ENCODE data around the gene B3GNT4.
"Not testable (repeated sequence)": the region's sequence is repeated elsewhere in the genome, so short reads cannot be mapped to it uniquely, and the experiment has no call there.

The B3GNT4 gene

DNA sequence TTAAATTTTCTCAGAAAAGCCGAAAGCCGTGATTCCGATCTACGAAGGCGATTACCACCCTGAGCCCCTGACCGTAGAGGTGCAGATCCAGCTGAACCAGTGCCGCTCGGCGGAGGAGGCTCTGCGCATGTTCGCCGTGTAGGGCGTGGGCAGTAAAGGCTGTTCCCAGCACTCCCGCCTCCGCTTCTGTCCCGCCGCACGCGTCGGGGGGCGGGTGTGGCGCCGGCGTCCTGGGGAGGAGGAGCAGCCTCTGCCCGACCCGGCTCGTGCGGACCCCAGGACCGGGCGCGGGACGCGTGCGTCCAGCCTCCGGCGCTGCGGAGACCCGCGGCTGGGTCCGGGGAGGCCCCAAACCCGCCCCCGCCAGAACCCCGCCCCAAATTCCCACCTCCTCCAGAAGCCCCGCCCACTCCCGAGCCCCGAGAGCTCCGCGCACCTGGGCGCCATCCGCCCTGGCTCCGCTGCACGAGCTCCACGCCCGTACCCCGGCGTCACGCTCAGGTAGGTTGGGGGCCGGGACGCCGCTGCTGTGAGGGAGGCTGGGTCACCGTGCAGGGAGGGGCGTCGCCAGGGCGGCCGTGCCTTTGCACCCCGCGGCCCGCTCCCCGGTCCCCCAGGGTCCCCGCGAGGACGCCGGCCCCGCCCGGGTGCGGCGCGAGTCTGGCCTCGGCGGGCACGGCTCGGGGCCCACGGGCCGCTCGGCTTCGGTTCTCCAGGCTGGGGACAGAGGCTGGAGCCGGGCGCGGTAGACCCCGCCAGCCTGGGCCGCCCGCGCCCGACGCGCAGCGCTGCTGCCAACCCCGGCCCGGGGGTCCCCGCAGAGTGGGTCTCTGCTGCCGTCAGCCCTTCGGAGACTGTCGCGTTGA is at the start of gene B3GNT4:
B3GNT4 (plus strand) TSS at position 409 of the 866 bp plus-strand sequence. CDS start 910 bp downstream, outside the sequence.
- peak; percentile 62 for DNase-seq

DNA sequence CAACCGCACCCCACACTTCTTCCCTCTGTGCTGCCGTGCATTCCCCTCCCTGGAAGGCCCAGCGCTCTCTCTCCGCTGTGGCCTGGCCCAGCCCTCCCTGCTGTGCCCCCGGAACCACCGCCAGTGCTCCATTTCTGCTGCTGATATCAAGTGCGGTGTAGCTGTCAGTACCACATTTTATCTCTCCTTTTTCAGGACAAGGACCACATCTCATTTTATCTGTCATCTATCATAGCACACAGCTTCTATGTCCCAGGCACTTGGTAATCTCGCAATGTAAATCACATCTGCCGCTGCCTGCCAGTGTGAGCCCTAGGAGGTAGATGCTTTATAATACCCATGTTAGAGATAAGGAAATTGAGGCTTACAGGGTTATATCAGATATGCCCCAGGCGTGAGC is 47.8 kb upstream of the B3GNT4 start:
- DNase-seq = no peak

DNA sequence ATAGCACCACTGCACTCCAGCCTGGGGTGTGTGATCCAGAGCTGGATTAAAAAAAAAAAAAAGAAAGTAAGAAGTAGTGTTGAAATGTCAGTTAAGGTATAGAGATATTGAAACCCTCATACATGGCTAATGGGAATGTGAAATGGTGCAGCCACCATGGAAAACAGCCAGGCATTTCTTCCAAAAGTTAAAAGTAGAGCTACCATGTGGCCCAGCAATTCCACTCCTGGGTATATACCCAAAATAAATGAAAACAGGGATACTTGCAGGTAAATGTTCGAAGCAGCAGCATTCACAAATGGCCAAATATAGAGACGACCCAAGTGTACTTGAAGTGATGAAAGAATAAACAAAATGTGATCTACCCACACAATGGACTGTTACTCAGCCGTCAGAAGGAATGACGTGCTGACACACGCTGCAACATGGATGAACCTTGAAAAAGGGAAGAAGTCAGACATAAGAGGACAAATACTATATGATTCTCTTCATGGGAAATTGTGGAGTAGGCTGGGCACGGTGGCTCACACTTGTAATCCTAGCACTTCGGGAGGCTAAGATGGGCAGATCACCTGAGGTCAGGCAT is 44.7 kb upstream of the B3GNT4 start:
- DNase-seq = no peak

DNA sequence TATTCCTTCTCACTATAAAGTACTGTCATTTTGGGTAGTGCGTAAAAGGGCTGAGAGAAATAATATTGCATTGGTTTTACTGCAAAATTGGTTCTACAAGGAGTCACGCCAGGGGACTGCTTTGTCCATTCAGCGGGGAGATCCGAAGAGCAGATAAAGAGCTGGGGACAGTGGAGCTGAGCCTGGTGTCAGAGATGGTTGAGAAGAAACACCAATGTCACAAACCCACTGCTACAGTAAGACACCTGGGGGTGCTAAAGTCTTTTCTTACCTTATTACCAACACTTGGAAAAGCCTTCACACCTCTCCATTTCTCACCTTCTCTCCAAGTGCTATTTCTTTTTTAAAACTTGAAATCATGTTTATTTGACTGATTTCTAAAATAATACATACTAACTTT is 43.6 kb upstream of the B3GNT4 start:
- DNase-seq = no peak

DNA sequence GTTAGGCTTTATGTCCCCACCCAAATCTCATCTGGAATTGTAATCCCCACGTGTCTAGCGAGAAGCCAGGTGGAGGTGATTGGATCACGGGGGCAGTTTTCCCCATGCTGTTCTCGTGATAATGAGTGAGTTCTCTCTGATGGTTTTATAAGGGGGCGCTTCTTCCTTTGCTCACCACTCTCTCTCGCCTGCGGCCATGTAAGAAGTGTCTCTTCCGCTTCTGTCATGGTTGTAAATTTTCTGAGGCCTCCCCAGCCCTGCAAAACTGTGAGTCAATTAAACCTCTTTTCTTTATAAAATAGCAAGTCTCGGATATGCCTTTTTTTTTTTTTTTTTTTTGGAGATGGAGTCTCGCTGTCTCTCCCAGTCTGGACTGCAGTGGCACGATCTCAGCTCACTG is 42.7 kb upstream of the B3GNT4 start:
- DNase-seq = no peak

DNA sequence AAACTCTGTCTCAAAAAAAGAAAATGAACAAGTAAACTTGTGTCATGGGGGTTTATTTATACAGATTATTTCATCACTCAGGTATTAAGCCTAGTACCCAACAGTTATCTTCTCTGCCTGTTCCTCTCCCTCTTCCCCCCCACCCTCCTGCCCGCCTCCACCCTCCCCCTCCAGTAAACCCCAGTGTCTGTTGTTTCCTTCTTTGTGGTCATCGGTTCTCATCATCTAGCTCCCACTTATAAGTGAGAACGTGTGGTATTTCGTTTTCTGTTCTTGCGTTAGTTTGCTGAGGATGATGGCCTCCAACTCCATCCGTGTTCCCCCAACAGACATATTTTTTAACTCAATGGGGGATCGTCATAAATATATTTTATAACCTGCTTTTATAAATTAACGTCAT is 41.8 kb upstream of the B3GNT4 start:
- DNase-seq = peak; percentile 59

DNA sequence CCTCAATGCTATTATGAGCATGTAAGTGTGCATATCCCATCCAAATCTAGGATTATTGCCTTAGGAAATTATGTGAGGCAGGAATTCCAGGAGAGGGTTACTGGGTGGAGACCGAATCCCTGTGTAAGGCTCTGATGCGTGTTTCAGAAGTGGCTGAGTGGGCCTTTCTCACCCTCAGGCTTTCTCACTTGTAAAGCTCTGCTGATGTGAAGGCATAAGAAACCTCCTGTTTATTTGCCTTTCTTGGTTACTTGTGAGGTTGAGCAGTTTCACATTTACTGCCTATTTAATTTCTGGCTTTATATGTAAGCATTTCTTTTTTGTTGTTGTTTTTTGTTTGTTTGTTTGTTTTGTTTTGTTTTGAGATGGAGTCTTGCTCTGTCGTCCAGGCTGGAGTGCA is 40.5 kb upstream of the B3GNT4 start:
- DNase-seq = no peak

DNA sequence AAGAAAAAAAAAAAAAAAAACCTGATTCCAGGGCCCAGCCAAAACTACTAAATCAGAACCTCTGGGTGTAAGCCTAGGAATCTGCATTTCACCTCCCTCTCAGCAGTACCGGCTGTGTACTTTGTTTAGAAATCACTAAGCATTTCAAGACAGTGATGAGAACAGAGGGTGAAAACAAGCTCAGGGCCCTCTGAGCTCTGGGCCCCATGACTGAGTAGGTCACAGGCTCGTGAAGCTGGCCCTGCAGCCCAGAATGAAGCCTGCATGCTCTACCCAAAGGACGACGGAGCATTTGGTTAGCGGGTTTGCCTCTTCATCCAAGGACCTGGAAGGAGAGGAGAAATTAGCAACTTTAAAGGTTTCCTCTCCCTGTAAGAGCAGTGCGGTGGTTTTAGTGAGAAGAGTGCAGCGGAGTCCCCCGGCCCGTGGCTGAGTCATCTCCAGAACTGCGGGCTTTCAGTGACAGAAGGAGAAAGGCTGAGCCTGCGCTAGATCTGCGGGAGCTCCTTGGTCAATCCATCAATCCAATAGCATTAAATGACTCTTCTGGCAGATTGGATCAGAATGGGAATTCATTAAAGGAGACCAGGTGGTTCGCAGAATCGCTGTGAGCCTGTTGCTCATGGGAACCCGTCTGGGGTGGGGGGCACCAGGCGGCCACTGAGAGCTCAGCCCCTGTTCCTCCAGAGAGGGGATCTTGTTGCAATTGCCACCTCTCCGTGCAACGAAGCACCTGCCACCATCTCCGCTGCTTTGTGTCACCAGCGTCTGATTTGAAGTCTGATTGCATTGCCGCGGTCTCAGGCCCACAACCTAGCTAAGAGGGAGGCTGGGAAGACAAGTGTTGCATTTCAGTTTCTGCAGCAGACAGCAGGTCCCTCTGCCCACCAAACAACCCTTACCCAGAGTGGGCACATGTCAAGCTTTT is 36.8 kb upstream of the B3GNT4 start:
- peak; percentile 90 for DNase-seq

DNA sequence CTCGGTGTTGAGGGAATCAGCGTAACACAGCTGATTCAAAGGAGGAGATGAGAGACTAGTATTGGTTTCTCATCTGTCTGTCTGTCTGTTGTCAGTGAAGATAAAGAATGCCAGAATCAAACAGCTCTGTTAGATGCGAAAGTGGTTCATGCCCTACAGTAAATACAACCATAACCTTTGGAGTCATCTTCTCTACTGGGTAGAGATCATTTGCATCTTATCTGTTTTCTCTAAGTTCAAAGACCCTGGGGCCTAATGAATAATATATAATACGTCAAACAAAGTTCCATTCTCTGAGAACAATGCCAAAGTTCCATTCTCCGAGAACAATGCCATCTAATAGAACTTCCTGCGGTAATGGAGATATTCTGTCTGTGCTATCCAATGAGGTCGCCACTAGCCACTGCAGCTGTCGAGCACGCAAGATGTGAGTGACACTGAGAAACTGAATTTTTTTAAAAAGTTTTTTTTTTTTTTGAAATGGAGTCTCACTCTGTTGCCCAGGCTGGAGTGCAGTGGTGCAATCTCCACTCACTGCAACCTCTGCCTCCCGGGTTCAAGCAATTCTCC is 36.1 kb upstream of the B3GNT4 start:
- no peak for DNase-seq

DNA sequence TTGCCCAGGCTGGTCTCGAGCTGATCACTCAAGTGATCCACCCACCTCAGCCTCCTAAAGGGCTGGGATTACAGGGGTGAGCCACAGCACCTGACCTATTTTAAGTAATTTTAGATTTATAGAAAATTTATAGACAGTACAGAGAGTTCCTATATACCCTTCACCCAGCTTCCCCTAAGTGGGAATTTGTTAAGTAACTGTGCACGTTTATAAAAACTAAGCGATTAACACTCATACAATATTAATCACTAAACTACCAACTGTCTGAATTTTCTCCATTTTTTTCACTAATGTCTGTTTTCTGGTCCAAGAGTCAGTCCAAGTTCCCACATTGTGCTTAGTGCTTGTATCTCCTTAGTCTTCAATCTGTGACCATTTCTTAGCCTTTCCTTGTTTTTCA is 35.0 kb upstream of the B3GNT4 start:
- DNase-seq = no peak

DNA sequence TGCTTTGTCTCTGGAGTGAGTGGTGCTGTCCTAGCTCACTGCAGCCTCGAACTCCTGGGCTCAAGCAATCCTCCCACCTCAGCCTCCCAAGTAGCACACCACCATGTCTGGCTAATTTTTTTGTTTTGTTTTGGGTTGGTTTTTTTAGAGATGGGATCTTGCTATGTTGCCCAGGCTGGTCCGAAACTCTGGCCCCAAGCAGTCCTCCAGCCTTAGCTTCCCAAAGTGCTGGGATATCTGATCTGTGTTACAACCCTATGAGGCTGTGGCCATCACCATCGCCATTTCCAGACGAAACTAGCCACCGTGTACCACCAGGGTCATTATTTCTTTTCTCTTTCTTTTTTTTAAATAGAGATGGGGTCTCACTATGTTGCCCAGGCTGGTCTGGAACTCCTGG is 32.1 kb upstream of the B3GNT4 start:
- no peak for DNase-seq

DNA sequence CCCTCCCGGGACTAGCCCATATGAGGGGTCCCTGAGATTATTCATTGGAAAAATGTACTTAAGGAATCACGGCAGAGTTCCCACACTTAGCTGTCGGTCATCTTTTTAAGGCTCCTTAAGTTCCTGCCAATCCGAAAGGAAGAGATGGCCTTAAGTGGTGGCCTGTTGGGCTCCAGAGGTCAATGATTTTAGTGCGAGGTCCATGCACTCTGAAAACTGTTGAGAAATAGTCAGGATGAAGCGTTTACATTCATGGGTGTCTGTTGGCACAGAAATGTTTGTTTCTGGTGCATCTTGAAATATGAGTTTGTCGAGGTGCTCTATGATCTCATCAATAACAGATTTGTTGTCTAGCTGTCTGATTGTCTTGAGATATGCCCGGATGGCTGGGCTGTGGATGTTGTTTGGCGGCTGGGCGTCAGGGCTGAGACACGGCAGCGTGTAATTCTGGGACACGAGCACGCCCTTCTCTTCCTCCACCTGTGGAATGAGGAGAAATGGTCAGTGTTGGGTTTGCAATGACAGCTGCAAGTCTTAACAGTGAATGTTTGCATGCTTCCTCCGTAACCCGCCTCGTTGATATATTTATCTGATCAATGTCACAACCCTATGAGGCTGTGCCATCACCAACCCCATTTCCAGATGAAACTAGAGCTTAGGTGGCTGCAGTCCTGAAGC is 31.1 kb upstream of the B3GNT4 start:
- no peak for DNase-seq

DNA sequence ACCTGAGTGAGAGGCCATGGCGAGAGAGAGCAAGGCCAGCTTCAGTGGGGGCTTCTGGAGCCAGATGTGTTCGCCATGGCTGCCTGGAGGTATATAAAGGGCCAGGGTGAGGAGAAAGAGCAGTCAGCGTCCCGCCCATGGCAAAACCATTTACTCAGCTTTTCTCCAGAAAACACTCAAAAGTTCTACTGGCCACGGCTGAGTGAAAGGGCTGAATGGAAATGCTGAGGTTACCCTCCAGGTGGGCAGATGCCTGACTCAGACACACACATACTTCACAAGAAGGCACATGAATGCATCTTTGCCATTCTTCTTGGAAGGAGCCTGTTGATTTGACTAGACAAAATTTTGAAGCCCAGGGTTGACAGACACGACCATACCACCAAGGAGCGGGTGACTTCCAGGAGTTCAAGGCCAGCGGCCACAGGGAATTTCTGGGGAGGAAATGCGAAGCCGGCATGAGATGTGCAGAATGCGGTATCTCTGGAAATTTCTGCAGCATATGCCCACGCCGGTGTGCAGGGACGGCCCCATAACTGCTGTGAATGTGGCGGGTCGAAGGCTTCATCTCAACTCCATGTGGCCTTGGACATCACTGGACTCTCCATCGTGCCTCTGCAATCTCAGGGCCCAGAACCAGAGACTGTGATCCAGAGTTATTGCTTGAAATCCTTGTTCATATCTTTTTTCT is 29.2 kb upstream of the B3GNT4 start, which contains the start of gene IL31:
IL31 (minus strand) TSS at position 67 of the 691 bp plus-strand sequence; CDS start at position 18, 49 bp downstream.
- DNase-seq = no peak

DNA sequence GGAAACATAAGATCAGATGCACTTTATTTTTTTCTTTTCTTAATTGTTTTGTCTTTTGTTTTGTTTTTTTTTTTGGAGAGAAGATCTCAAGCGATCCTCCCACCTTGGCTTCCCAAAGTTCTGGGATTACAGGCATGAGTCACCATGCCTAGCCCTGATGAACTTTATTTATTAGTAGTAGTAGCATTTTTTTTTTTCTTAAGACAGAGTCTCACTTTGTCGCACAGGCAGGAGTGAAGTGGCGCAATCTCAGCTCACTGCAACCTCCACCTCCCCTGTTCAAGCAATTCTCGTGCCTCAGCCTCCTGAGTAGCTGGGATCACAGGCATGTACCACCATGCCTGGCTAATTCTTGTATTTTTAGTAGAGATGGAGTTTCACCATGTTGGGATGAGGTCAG is 27.0 kb upstream of the B3GNT4 start:
- DNase-seq = not testable (repeated sequence)

DNA sequence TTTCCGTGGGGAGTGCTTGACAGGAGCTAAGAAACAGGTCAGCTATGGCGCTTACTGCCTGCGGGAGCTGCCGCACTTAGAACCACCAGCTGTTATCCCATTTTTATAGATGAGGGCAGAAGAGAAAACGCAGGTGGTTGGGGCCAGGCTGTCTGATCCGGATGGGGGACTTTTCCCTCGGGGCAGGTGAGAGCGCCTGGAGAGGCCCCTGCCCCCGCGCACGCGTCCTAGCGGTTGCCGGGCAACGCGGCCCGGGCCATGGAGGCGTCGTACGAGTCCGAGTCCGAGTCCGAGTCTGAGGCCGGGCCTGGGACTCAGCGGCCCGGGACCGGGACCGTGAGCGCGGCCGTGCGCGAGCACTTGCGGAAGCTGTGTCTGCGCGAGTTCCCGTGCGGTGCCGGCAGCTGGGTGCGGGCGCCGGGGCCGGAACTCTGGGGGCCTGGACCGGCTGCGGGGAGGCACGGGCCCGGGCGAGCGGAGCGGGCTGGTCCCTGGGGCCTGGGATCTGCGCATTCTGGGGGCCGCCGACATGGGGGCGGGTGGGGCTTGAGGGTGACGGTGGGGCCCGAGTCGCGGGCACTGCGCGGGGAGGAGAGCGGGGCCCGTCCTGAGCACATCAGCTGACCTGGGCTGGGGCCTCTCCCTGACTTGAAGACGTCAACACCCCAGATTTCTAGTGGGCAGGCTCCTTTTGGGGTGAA is 20.5 kb upstream of the B3GNT4 start, which contains the start of gene LRRC43:
LRRC43 (plus strand) TSS at position 237 of the 701 bp plus-strand sequence; CDS start at position 259, 22 bp downstream.
- DNase-seq = no peak

DNA sequence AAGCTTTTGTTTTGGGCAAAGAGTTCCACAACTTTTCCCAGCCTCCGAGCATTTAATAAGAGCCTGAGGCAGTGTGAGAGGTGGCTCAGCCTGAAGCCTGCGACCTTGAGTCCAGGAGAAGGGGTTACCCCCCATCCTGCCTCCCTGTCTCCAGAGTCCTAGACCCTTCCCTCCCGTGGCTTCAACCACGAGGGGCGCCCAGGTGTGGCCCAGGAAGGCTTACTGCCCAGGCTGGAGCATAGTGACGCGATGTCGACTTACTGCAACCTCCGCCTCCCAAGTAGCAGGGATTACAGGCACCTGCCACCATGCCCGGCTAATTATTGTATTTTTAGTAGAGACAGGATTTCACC is 19.9 kb upstream of the B3GNT4 start:
- DNase-seq = no peak

DNA sequence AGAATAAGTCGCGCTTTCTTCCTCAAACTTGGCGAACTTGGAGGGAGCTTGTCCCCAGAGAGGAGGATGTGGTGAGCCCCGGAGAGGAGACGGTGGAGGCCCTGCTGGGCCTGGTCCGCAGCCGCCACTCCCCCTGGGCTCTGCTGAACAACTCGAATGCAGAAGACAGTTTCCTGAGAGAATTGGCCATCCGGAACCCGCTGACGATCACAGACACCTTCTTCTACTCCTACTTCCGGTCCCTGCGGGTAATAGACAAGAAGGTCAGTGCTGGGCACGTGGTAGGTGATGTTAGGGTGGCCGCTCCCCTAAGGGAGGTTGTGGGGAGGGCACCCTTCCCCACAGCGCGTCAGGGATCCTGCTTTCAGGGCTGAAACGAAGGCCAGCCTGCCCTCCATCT is 19.0 kb upstream of the B3GNT4 start:
- no peak for DNase-seq

DNA sequence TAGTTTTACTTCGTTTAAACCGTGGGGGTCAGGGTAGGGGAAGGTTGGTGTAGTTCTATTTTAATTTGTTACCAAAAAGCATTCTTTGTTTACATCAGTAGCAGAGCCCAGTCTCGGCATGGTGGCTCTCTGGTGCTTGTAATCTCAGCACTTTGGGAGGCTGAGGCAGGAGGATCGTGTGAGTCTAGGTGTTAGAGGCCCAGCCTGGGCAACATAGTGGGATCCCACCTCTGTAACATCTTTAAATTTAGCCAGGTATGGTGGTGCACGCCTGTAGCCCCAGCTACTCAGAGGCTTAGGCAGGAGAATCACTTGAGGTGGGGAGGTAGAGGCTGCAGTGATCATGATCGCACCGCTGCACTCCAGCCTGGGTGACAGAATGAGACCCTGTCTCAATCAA is 18.4 kb upstream of the B3GNT4 start:
- DNase-seq = no peak

DNA sequence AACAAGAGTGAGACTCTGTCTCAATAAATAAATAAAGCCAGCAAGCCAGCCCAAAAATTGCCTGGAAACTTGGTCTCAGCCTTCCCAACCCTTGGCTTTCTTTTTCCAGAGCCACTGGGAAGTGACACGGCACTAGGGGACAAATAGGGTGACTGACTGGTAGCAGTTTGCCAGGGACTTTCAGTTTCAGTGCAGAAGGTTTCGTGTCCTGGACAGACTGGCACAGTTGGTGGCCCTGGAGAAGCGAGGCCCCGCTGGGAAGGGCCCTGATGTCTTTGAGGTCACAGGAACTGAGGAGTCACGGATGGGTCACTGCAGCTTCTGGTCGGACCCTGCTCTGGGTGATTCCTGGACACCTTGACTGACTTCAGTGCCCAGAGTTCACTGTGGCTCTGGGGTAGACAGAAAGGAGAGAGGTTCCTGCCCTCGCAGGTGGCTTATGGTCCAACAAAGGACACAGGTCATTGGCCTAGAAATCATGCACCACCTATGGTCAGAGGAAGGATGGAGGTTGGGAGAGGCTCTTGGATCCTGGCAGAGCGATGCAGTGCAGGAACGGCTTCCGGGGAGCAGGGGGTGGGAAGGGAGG is 17.9 kb upstream of the B3GNT4 start:
- no peak for DNase-seq

DNA sequence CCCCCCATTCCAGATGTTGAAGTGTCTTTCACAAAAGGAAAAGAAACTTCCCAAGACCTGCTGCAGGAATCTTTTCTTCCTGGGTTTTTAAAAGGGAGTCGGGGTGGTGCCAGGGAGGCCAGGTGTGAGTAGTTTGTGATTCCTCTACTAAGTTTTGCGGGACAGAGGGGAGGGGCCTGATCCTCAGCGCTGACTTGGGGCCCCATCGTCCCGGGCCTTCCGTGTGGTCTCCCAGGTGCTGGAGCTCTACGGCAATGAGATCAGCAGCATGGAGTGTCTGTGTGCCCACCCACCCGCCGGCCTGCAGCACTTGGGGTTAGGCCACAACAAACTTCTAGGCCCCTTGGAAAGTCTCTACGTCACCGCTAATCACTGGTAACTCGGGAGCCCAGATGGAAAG is 16.0 kb upstream of the B3GNT4 start:
- DNase-seq = no peak

All from activated CD4-positive, alpha-beta T cell treated with anti-CD3 and anti-CD28 coated beads, Interleukin-10, Interleukin-2, amounts not matched to agents 100 ng/mL and 50 ng/mL, durations not matched to agents 16 hours and 8 hours (primary cell).